Activated CD8-positive, alpha-beta T cell treated with anti-CD3 and anti-CD28 coated beads for 36 hours (primary cell): ENCODE results near the gene FAT1. TPM values are rescaled to one million over a fixed set of nuclear protein-coding genes. Genes with fewer than 3 reads are reported as not detected.

ENCODE experiments used
- ATAC-seq: fragments of 200-7000 bp; cut with Tn5 transposase; one replicate; pipeline ENCODE4 v1.10.0; 2021; ENCODE audit warnings: mild to moderate bottlenecking, moderate library complexity
- CTCF ChIA-PET: fragments of 350-600 bp; sonication (Branson Sonifier 250); formaldehyde crosslinking; loops from one replicate; lab custom pipeline; 2021; ENCODE audit warnings: antibody characterized with exemption; lab: Charles Lee
- POLR2A ChIA-PET: fragments of 350-600 bp; sonication (Branson Sonifier 250); formaldehyde crosslinking; loops from one replicate; lab custom pipeline; 2021; ENCODE audit warnings: antibody characterized with exemption; lab: Charles Lee
- DNase-seq: peaks from one replicate; pipeline ENCODE4 v3.0.0-alpha.2; 2020
- H3K27ac Mint-ChIP-seq: one replicate; pipeline ENCODE4 v1.8.0; 2021; ENCODE audit warnings: mild to moderate bottlenecking, mixed read lengths
- H3K27me3 Mint-ChIP-seq: one replicate; pipeline ENCODE4 v1.8.0; 2021; ENCODE audit warnings: mixed read lengths
- H3K36me3 Mint-ChIP-seq: one replicate; pipeline ENCODE4 v1.8.0; 2021; ENCODE audit warnings: low read depth, mixed read lengths
- H3K4me1 Mint-ChIP-seq: one replicate; pipeline ENCODE4 v1.8.0; 2021; ENCODE audit warnings: low read depth, mixed read lengths
- H3K4me3 Mint-ChIP-seq: one replicate; pipeline ENCODE4 v1.8.0; 2021; ENCODE audit warnings: mild to moderate bottlenecking, moderate library complexity, mixed read lengths
- H3K9me3 Mint-ChIP-seq: one replicate; pipeline ENCODE4 v1.8.0; 2021; ENCODE audit warnings: mixed read lengths
- CTCF ChIP-seq: fragments of 200-600 bp; IDR thresholded peaks from one replicate; pipeline ENCODE4 v1.8.0; 2022; ENCODE audit warnings: antibody characterized with exemption, mild to moderate bottlenecking
- intact Hi-C: fragments of 100-400 bp; cut with micrococcal nuclease; formaldehyde crosslinking; loops from one replicate; pipeline ENCODE4 v1.10.0; 2022
- total RNA-seq, 2 experiments: library from RNA; stranded (reverse); gene quantifications; one replicate each; pipeline ENCODE4 v1.2.3, GENCODE V29; 2021

The FAT1 gene
- total RNA-seq, 2 experiments from 2014 or later: not detected

- intact Hi-C loops: no loop called here
- ATAC-seq: no peak
- no peak for DNase-seq
- H3K4me1 Mint-ChIP-seq: no peaks in the 10 kb centered on the region
- H3K36me3 Mint-ChIP-seq: no peaks in the 10 kb centered on the region
- H3K27ac Mint-ChIP-seq: no peak overlapping the region
- H3K4me3 Mint-ChIP-seq: no peak overlapping the region
- H3K9me3 Mint-ChIP-seq: peaks cover 7% of the 10 kb centered on the region
- ChIA-PET CTCF (no interaction called here), POLR2A (no interaction called here)
- no peak for TF ChIP-seq CTCF
- no peaks in the 10 kb centered on the region for H3K27me3 Mint-ChIP-seq
Measured at GRCh38 chr4:186712690-186713089, 11.0 kb downstream of the FAT1 start.

- DNase-seq (no peak), ATAC-seq (no peak)
- H3K36me3 Mint-ChIP-seq: no peaks in the 10 kb centered on the region
- no peaks in the 10 kb centered on the region for H3K4me1 Mint-ChIP-seq
- H3K27me3 Mint-ChIP-seq: no peaks in the 10 kb centered on the region
- POLR2A ChIA-PET: interaction anchor here (1.0 kb wide), 1 partner anchor 13 kb away, joined by 4 read pairs; no protein-coding TSS in a partner anchor
- CTCF ChIA-PET: no interaction called here
- TF ChIP-seq CTCF: no peak
- no peak overlapping the region for H3K4me3 Mint-ChIP-seq
- intact Hi-C loops: no loop called here
- peaks cover 2% of the 10 kb centered on the region for H3K9me3 Mint-ChIP-seq
- no peak overlapping the region for H3K27ac Mint-ChIP-seq
Measured at GRCh38 chr4:186710521-186711119, 13.0 kb downstream of the FAT1 start.

GRCh38 chr4:186709517-186709916 is 14.1 kb downstream of the FAT1 start:
- H3K36me3 Mint-ChIP-seq: no peaks in the 10 kb centered on the region
- peaks cover 2% of the 10 kb centered on the region for H3K9me3 Mint-ChIP-seq
- no peak overlapping the region for H3K27ac Mint-ChIP-seq
- no peak for TF ChIP-seq CTCF
- no peaks in the 10 kb centered on the region for H3K4me1 Mint-ChIP-seq
- H3K27me3 Mint-ChIP-seq: no peaks in the 10 kb centered on the region
- DNase-seq (no peak), ATAC-seq (no peak)
- ChIA-PET POLR2A (interaction anchor here (1.0 kb wide), 1 partner anchor 12 kb away, joined by 4 read pairs; no protein-coding TSS in a partner anchor), CTCF (interaction anchor here (1.6 kb wide), 1 partner anchor 10 kb away, joined by 4 read pairs; no protein-coding TSS in a partner anchor)
- H3K4me3 Mint-ChIP-seq: no peak overlapping the region
- intact Hi-C loops: no loop called here

GRCh38 chr4:186708554-186708953 is 15.1 kb downstream of the FAT1 start:
- no peaks in the 10 kb centered on the region for H3K4me1 Mint-ChIP-seq
- POLR2A ChIA-PET: no interaction called here
- no peak overlapping the region for H3K27ac Mint-ChIP-seq
- ATAC-seq (no peak), DNase-seq (no peak)
- peaks cover 2% of the 10 kb centered on the region for H3K9me3 Mint-ChIP-seq
- CTCF ChIA-PET: interaction anchor here (1.6 kb wide), 1 partner anchor 11 kb away, joined by 4 read pairs; no protein-coding TSS in a partner anchor
- intact Hi-C loops: no loop called here
- no peaks in the 10 kb centered on the region for H3K36me3 Mint-ChIP-seq
- no peaks in the 10 kb centered on the region for H3K27me3 Mint-ChIP-seq
- no peak for TF ChIP-seq CTCF
- H3K4me3 Mint-ChIP-seq: no peak overlapping the region

GRCh38 chr4:186707996-186708395 is 15.7 kb downstream of the FAT1 start:
- intact Hi-C loops: no loop called here
- no peak overlapping the region for H3K27ac Mint-ChIP-seq
- H3K27me3 Mint-ChIP-seq: no peaks in the 10 kb centered on the region
- no peak for TF ChIP-seq CTCF
- H3K9me3 Mint-ChIP-seq: peaks cover 2% of the 10 kb centered on the region
- DNase-seq (no peak), ATAC-seq (no peak)
- H3K36me3 Mint-ChIP-seq: no peaks in the 10 kb centered on the region
- H3K4me1 Mint-ChIP-seq: no peaks in the 10 kb centered on the region
- ChIA-PET POLR2A (no interaction called here), CTCF (no interaction called here)
- H3K4me3 Mint-ChIP-seq: no peak overlapping the region
